H9 (cell line): ENCODE data around the gene KBTBD12. TPM values are rescaled to one million over a fixed set of nuclear protein-coding genes. Genes with fewer than 3 reads are reported as not detected.

ENCODE experiments used
- DNase-seq: peaks from one replicate; pipeline ENCODE4 v3.0.0-alpha.2; 2017
- H2AFZ ChIP-seq: one replicate; pipeline ENCODE4 v1.6.1; 2013; ENCODE audit warnings: mild to moderate bottlenecking, low read length, control low read depth, moderate library complexity
- H2AK5ac ChIP-seq: 2 replicates; pipeline ENCODE4 v1.6.1; 2013; ENCODE audit warnings: low read length, control low read depth, mixed read lengths; ENCODE audit not compliant: insufficient read length
- H2BK120ac ChIP-seq: one replicate; pipeline ENCODE4 v1.6.1; 2013; ENCODE audit warnings: low read depth, mild to moderate bottlenecking, low read length, control low read depth, inconsistent platforms; ENCODE audit not compliant: poor library complexity, severe bottlenecking
- H2BK12ac ChIP-seq: 2 replicates; pipeline ENCODE4 v1.6.1; 2013; ENCODE audit warnings: low read length, control low read depth, mixed read lengths, low read depth; ENCODE audit not compliant: insufficient read length
- H2BK15ac ChIP-seq: 2 replicates; pipeline ENCODE4 v1.6.1; 2013; ENCODE audit warnings: low read depth, low read length, control low read depth
- H2BK20ac ChIP-seq: one replicate; pipeline ENCODE4 v1.6.1; 2013; ENCODE audit warnings: low read depth, mild to moderate bottlenecking, low read length, control low read depth, inconsistent platforms; ENCODE audit not compliant: poor library complexity, severe bottlenecking
- H2BK5ac ChIP-seq: 2 replicates; pipeline ENCODE4 v1.6.1; 2013; ENCODE audit warnings: low read length, control low read depth, mixed read lengths; ENCODE audit not compliant: insufficient read length
- H3K14ac ChIP-seq: 2 replicates; pipeline ENCODE4 v1.6.1; 2013; ENCODE audit warnings: low read length, control low read depth; ENCODE audit not compliant: insufficient read depth
- H3K18ac ChIP-seq: 2 replicates; pipeline ENCODE4 v1.6.1; 2013; ENCODE audit warnings: low read depth, mild to moderate bottlenecking, mixed read lengths, low read length, control low read depth; ENCODE audit not compliant: insufficient read length
- H3K23ac ChIP-seq: 2 replicates; pipeline ENCODE4 v1.6.1; 2013; ENCODE audit warnings: low read length, control low read depth, mixed read lengths, low read depth; ENCODE audit not compliant: insufficient read length
- H3K23me2 ChIP-seq: 2 replicates; pipeline ENCODE4 v1.6.1; 2013; ENCODE audit warnings: low read depth, mild to moderate bottlenecking, mixed read lengths, low read length, control low read depth; ENCODE audit not compliant: insufficient read length, poor library complexity, severe bottlenecking
- H3K27ac ChIP-seq: 2 replicates; pipeline ENCODE4 v1.5.1; 2013; ENCODE audit warnings: low read length, control low read depth, mixed read lengths, low read depth; ENCODE audit not compliant: insufficient read length
- H3K27me3 ChIP-seq: 2 replicates; pipeline ENCODE4 v1.6.1; 2013; ENCODE audit warnings: low read length, control low read depth, inconsistent platforms; ENCODE audit not compliant: insufficient read depth
- H3K4ac ChIP-seq: 2 replicates; pipeline ENCODE4 v1.6.1; 2013; ENCODE audit warnings: low read depth, mild to moderate bottlenecking, control low read depth, inconsistent platforms, low read length, moderate library complexity
- H3K4me1 ChIP-seq: 2 replicates; pipeline ENCODE4 v1.6.1; 2013; ENCODE audit warnings: low read length, control low read depth, inconsistent platforms; ENCODE audit not compliant: insufficient read depth
- H3K4me2 ChIP-seq: 2 replicates; pipeline ENCODE4 v1.6.1; 2013; ENCODE audit warnings: low read length, control low read depth, mixed read lengths; ENCODE audit not compliant: insufficient read length, insufficient read depth
- H3K56ac ChIP-seq: 2 replicates; pipeline ENCODE4 v1.6.1; 2013; ENCODE audit warnings: low read depth, mild to moderate bottlenecking, mixed read lengths, low read length, control low read depth; ENCODE audit not compliant: insufficient read length
- H3K79me1 ChIP-seq: 2 replicates; pipeline ENCODE4 v1.6.1; 2013; ENCODE audit warnings: low read depth, mild to moderate bottlenecking, moderate library complexity, low read length, control low read depth, inconsistent platforms; ENCODE audit not compliant: insufficient read depth, poor library complexity, severe bottlenecking
- H3K79me2 ChIP-seq: 2 replicates; pipeline ENCODE4 v1.6.1; 2013; ENCODE audit warnings: low read length, control low read depth, inconsistent platforms; ENCODE audit not compliant: insufficient read depth
- H3K9ac ChIP-seq: 2 replicates; pipeline ENCODE4 v1.6.1; 2013; ENCODE audit warnings: low read length, control low read depth, mixed read lengths; ENCODE audit not compliant: insufficient read length; ENCODE audit errors: extremely low read depth
- H3K9me3 ChIP-seq: one replicate; pipeline ENCODE4 v1.6.1; 2013; ENCODE audit warnings: low read depth, low read length, inconsistent platforms; ENCODE audit not compliant: control insufficient read depth
- H3T11ph ChIP-seq: one replicate; pipeline ENCODE4 v1.6.1; 2013; ENCODE audit warnings: mild to moderate bottlenecking, low read length, control low read depth, inconsistent platforms
- H4K20me1 ChIP-seq: one replicate; pipeline ENCODE4 v1.6.1; 2013; ENCODE audit not compliant: control insufficient read depth, insufficient read length, insufficient read depth
- H4K5ac ChIP-seq: 2 replicates; pipeline ENCODE4 v1.6.1; 2013; ENCODE audit warnings: low read depth, mild to moderate bottlenecking, mixed read lengths, low read length, control low read depth; ENCODE audit not compliant: insufficient read length
- H4K8ac ChIP-seq: replicated peaks from 2 replicates; pipeline ENCODE4 v1.6.1; 2013; ENCODE audit warnings: low read length, control low read depth, mixed read lengths, low read depth; ENCODE audit not compliant: insufficient read length
- H4K91ac ChIP-seq: 2 replicates; pipeline ENCODE4 v1.6.1; 2013; ENCODE audit warnings: low read depth, mild to moderate bottlenecking, moderate library complexity, mixed read lengths, low read length, control low read depth; ENCODE audit not compliant: insufficient read length
- H3K27ac Mint-ChIP-seq, 3 experiments: 2 replicates in 2 of 3; 3 replicates in 1 of 3; pipeline ENCODE4 v1.8.0; 2020 to 2021; ENCODE audit warnings: mixed read lengths in 3 of 3, mild to moderate bottlenecking in 1 of 3, moderate library complexity in 1 of 3
- H3K27me3 Mint-ChIP-seq: 2 replicates; pipeline ENCODE4 v1.8.0; 2021; ENCODE audit warnings: low read depth, mild to moderate bottlenecking, moderate library complexity, mixed read lengths
- H3K36me3 Mint-ChIP-seq, 3 experiments: 2 replicates in 2 of 3; 3 replicates in 1 of 3; pipeline ENCODE4 v1.8.0; 2020 to 2021; ENCODE audit warnings: low read depth in 3 of 3, mixed read lengths in 3 of 3; ENCODE audit not compliant: insufficient read depth in 1 of 3
- H3K4me1 Mint-ChIP-seq, 2 experiments: 2 replicates each; pipeline ENCODE4 v1.8.0; 2020; ENCODE audit warnings: mixed read lengths in 2 of 2
- H3K4me3 Mint-ChIP-seq, 2 experiments: 2 replicates in 1 of 2; 3 replicates in 1 of 2; pipeline ENCODE4 v1.8.0; 2020 to 2021; ENCODE audit warnings: mild to moderate bottlenecking in 2 of 2, mixed read lengths in 2 of 2, moderate library complexity in 1 of 2
- H3K9me3 Mint-ChIP-seq, 2 experiments: 2 replicates in 1 of 2; 3 replicates in 1 of 2; pipeline ENCODE4 v1.8.0; 2020; ENCODE audit warnings: mild to moderate bottlenecking in 2 of 2, mixed read lengths in 2 of 2, moderate library complexity in 1 of 2
- WGBS: extraction: QIAGEN DNeasy Blood & Tissue Kit; methylation state at CpG from one replicate; pipeline ENCODE4 v1.1.7; 2013; ENCODE audit warnings: missing lambda C conversion rate, low lambda C conversion rate, mixed read lengths; ENCODE audit not compliant: insufficient read length; ENCODE audit errors: extremely low coverage; 5-methylcytosine and 5-hydroxymethylcytosine counted together
- total RNA-seq: library from RNA; stranded (reverse); gene quantifications from 2 replicates; pipeline ENCODE4 v1.2.1, GENCODE V29; 2021
- TF ChIP-seq, protein P1 (sequence below): fragments of 200-600 bp; sonication (generic); conservative IDR thresholded peaks from 3 replicates; pipeline ENCODE4 v1.8.0; 2021; ENCODE audit warnings: antibody characterized with exemption, mild to moderate bottlenecking

Gene KBTBD12
- total RNA-seq, 1 experiment from 2014 or later = not detected

DNA sequence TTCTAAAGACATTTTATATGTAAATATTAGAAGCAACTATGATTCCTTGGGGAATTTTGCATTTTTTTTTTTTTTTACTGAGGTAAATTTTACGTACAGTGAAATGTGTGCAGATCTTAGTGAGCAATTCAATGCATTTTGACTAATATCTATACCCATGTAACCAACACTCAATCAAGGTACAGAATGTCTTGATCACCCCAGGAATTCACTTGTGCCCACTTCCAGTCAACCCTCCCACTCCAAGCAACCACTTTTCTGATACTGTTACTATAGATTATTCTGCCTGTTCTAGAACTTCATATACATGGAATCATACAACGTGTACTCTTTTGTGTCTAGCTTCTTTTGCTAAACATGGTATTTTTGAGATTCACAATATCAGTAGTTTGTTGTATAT lies 47.6 kb upstream of the KBTBD12 start:
- no peak overlapping the region for H3K4me2 ChIP-seq
- Mint-ChIP-seq H3K36me3 (no peaks in the 10 kb centered on the region), H3K9me3 (no peaks in the 10 kb centered on the region)

More for the DNA sequence above, 47.6 kb upstream of the KBTBD12 start:
- H2AFZ ChIP-seq = no peak overlapping the region
- H3K9me3 ChIP-seq = no peaks in the 10 kb centered on the region
- no peak overlapping the region for H3T11ph ChIP-seq
- H2BK5ac ChIP-seq = no peak overlapping the region
- H3K23ac ChIP-seq = no peak overlapping the region
- no peaks in the 10 kb centered on the region for H4K20me1 ChIP-seq
- H3K18ac ChIP-seq = no peak overlapping the region
- H2BK120ac ChIP-seq = no peak overlapping the region
- H3K23me2 ChIP-seq = no peaks in the 10 kb centered on the region
- no peak overlapping the region for H2AK5ac ChIP-seq
- no peak overlapping the region for H3K9ac ChIP-seq
- Mint-ChIP-seq H3K27ac (no peak overlapping the region), H3K4me1 (no peaks in the 10 kb centered on the region), H3K4me3 (no peak overlapping the region), H3K27me3 (peaks cover 1% of the 10 kb centered on the region)
- no peak overlapping the region for H3K27ac ChIP-seq
- no peaks in the 10 kb centered on the region for H3K27me3 ChIP-seq
- no peak overlapping the region for H2BK15ac ChIP-seq
- no peak overlapping the region for H2BK12ac ChIP-seq
- no peak overlapping the region for H3K4ac ChIP-seq
- H4K91ac ChIP-seq = no peak overlapping the region
- no peak for DNase-seq
- H4K5ac ChIP-seq = no peak overlapping the region
- TF ChIP-seq, protein P1, sequence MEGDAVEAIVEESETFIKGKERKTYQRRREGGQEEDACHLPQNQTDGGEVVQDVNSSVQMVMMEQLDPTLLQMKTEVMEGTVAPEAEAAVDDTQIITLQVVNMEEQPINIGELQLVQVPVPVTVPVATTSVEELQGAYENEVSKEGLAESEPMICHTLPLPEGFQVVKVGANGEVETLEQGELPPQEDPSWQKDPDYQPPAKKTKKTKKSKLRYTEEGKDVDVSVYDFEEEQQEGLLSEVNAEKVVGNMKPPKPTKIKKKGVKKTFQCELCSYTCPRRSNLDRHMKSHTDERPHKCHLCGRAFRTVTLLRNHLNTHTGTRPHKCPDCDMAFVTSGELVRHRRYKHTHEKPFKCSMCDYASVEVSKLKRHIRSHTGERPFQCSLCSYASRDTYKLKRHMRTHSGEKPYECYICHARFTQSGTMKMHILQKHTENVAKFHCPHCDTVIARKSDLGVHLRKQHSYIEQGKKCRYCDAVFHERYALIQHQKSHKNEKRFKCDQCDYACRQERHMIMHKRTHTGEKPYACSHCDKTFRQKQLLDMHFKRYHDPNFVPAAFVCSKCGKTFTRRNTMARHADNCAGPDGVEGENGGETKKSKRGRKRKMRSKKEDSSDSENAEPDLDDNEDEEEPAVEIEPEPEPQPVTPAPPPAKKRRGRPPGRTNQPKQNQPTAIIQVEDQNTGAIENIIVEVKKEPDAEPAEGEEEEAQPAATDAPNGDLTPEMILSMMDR = no peak
- H2BK20ac ChIP-seq = no peak overlapping the region
- no peaks in the 10 kb centered on the region for H3K79me2 ChIP-seq
- no peaks in the 10 kb centered on the region for H3K4me1 ChIP-seq
- H3K79me1 ChIP-seq = no peaks in the 10 kb centered on the region
- H4K8ac ChIP-seq = no peak overlapping the region
- no CpG with 5 or more reads among the region's 2 CpGs for WGBS
- no peak overlapping the region for H3K56ac ChIP-seq
- H3K14ac ChIP-seq = no peak overlapping the region
